Embryonic facial prominence (tissue), 1 donor: ENCODE results near the gene KRT39.
"Not testable (repeated sequence)": the region's sequence is repeated elsewhere in the genome, so short reads cannot be mapped to it uniquely, and the experiment has no call there.

Source experiments
- DNase-seq: peaks from one replicate; pipeline ENCODE4 v3.0.0-alpha.2; 2016; ENCODE audit errors: extremely low spot score

The KRT39 gene

DNA sequence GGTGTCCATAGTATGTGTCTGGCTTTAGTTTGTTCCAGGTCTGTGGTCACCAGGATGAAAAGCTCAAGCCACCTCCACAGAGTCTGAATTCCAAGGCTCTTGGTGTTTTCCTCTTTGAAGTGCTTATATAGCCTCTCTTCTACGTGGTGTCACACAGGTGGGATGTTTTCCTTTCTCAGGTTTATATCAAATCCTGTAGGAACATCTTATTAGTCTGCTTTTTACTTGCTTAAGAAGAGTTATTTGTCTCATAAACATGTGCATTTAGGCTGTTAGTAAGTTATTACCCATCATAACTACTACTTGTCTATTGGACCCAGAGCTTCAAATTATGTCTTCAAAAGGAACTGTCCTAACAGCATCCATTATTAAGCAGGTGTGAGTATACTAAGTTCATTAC is at the start of gene KRT39:
TSS of gene KRT39 (minus strand) at position 101 of the 400 bp plus-strand sequence. CDS start at position 9, 92 bp downstream.
- no peak for DNase-seq

DNA sequence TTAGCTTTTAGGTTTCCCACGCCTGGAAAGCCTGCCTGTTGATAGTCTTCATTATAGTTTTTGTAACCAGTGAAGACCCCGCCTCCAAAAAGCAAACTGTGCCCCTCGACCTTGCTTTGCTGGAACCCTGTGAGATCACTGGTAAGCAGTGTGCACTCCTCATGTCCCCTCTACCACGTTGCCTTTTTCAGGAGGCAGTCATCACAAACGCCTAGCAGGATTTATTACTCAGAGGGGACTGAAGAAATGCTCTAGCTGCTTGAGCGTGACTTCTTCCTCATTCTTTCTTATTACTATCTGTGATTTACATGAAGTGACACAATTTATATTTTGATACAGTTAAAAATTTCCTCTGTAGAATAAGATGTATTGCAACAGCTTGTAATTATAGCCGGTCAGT is 48.7 kb upstream of the KRT39 start:
- no peak for DNase-seq

DNA sequence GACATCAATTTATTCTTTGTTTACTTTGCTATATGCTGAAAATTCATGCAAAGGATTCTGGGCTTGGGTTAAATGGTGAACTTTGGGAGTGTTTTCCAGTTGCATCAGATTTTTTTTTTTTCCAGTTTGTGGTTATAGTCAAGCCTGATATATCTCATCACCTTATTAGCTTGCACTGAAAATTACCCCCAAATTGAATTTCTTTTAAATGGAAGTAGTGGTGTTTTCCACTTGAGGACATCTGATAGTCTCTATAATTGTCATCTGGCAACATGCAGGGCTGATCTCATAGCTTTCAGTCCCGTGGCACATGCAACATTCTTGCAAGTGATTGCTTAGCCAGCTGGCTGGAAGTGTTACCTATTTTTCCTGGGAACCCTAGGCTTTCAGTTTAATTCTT is 46.9 kb upstream of the KRT39 start:
- DNase-seq, result no peak

DNA sequence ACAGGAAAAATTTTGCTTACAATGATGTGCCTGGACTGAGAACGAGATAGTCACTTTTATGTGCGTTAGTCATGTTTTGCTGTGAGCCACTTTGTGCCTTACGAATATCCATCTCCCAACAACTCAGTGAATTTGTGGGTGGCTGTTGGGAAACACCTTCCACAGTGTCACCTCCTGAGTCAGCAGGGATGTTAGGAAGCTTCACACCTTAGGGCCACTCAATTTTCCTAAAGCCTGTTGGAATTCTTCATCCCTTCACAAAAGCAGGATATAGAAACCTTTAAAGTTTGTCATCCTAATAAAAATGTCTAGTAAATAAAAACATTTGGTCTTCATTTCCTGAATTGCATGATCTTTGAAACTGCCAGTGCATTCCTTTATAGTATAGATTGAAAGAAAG is 46.4 kb upstream of the KRT39 start:
- DNase-seq, result no peak

DNA sequence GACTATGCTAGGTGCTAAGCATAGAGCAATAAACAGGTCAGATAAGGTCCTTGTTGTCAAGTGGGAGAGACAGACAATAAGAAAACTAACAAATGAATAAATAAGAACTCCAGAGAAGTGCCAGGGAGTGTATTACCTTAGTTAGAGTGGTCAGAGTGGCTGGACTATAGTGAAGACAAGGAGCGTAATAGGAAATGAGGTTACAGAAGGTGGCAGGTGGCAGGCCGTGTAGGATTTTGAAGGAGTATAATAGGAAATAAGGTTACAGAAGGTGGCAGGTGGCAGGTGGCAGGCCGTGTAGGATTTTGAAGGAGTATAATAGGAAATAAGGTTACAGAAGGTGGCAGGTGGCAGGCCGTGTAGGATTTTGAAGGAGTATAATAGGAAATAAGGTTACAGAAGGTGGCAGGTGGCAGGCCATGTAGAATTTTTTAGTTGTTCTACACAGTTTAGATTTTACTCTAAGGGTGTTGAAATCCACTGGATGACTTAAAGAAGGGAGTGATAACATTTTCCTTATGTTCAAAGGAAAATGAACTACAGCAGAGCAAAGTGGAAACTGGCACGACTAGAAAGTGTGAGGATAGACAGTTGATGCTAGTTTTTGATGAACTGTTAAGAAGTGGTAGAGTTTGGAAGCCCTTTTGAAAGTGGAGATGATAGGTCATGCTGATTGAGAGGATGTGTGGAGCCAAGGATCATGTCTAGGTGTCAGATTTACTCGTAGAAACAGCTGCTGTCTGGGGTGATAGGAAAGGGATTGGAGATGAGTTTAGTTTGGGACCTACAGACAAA is 45.8 kb upstream of the KRT39 start:
- DNase-seq, result no peak

DNA sequence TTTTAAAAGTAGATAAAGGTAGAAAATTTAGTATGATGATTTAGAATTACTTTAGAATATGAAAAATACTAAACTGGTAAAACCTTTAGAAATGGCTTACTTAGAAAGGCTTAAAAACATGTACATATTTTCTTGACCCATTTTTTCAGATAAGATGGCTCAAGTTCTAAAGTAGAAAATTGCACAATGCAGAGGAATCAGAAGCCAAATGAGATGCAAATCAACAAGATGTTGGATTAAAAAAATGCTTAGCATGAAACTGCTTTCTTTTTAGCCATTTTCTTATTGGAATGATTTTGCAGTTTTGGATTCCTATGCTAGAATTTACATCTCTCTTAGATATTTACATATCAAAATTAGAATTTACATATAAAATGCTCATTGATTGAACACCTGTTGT is 43.7 kb upstream of the KRT39 start:
- no peak for DNase-seq

DNA sequence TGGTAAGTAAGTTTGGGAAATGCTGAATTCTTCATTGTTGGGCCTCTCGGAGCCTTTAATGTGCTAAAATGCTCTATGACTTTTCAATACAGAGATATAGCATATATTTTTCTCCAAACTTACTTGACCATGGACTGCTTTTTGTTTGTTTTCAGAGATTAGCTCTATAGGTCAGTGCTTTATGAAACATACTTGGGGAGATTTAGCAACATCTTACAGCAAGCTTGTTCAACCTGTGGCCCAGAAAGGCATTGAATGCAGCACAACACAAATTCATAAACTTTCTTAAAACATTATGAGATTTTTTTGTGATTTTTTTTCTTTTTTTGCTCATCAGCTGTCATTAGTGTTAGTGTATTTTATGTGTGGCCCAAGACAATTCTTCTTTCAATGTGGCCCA is 43.2 kb upstream of the KRT39 start:
- DNase-seq, result no peak

DNA sequence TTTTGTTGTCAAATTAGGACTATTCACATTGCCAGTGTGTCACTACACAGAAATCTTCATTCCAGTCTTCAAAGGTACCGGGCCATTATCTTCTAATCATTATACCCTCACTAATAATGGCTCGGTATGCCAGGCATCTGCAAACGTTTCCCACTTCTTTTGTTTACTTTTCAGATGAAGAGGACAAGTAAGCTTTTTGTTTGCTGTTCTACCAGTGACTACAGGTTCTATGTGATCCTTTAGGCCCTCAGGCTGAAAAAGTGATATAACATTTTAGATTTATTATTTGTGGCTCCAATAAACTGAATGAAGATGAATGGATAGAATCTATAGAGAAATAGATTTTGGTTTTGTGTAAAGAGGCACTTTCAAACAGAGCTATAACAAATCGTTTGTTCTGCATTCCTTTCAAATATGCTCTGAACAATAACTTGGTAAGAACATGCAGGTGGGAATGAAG is 42.6 kb upstream of the KRT39 start:
- DNase-seq, result no peak

DNA sequence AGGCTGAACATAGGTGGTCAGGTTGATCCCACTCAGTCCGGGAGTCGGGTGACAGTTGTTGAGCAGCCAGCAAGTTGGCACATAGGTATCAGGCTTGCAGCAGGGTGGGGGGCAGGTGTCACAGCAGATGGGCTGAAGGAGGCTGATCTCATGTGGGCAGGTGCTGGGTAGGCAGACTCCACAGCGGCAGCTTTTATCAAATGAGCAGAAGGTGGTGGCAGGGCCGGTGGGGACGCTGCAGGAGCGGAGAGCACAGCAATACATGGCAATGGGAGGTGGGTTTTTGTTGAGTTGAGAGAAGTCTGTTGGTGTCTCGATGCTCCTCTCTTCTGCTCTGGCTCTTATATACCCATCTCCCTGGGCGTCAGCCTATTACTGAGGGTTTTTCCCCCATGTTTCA is 42.1 kb upstream of the KRT39 start, which contains the start of gene KRTAP3-1:
TSS of gene KRTAP3-1 (minus strand) at position 318 of the 400 bp plus-strand sequence. CDS start at position 264, 54 bp downstream.
- DNase-seq, result no peak

DNA sequence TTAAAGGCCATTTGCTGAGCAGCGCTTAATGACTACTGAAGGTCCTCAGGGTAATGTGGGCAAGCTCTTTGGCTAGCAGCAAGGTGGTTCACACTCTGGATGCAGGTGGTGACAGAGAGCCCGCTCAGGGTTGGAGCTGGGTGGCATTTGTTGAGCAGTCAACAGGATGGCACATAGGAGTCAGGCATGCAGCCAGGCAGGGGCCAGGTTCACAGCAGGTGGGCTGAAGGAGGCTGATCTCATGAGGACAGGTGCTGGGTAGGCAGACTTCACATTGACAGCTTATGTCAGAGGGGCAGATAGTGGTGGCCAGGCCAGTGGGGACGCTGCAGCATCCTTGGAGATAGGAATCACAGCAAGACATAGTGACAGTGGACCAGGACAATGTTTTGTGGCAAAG is 37.6 kb upstream of the KRT39 start:
- no peak for DNase-seq

DNA sequence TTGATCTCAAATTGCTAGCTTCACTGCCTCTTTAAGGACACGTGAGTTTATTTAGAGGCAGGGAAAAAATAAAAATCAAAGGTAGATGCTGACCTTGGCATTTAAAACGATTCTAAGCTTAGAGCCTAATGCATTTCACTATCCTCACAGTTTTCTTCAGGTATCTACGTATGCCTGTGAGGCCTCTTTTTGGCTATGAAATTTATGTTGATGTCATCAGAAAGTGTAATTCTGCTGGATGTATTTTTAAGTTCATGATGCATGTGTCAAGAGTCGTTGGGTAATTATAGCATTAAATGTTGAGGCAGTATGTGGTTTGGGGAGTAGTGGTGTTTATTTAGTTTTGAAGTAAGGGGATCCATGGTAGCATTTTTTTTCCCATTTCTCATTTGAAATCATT is 37.2 kb upstream of the KRT39 start:
- no peak for DNase-seq

DNA sequence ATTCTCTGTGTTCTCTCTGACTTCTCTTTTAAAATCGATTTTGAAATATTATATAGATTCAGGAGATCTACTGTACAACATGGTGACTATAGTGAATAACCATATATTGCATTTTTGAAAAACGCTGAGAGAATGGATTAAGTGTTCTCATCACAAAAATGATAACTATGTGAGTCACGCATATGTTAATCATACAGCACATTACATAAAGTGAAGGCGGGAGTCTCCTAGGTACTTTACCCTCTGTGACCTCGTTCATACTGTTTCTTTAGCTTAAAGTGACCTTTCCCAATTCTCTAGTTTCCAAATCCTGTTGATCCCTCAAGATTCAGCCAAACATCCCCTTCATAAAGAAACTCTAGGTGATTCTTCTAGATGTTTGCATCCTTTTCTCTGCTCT is 36.1 kb upstream of the KRT39 start:
- DNase-seq, result no peak

DNA sequence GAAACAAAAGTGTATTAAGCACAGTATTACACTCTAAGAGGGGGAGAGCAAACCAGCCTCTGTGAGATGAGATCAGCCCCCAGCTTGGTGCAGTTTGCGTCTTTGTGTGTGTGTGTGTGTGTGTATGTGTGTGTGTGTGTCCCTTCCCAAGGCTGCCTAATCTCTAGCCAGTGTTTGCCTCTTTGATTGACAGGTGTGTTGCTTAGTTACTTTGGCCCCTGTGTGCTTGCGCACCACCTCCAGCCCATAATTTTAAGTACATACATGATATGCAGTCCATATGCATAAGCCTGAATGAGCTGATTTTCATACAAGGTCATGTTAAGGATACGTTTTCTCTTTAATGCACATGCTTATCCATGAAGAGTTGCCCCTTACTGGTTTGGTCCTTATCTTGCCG is 35.0 kb upstream of the KRT39 start:
- no peak for DNase-seq

DNA sequence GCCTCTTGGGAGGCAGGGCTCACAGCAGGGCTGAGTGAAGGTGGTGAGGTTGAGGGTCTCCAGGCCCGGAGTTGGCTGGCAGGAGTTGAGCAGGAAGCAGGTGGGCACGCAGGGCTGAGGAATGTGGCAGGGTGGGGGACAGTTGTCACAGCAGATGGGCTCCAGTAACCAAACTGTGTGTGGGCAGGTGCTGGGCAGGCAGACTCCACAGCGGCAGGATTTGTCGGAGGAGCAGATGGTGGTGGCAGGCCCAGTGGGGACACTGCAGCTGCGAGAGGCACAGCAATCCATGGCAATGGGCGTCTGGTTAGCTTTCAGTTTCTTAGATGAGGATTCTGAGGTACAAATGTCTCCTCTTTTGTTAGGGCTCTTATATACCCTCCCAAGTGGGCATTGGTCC is 32.8 kb upstream of the KRT39 start, which contains the start of gene KRTAP3-2:
TSS of gene KRTAP3-2 (minus strand) at position 344 of the 400 bp plus-strand sequence. CDS start at position 291, 53 bp downstream.
- not testable (repeated sequence) for DNase-seq

DNA sequence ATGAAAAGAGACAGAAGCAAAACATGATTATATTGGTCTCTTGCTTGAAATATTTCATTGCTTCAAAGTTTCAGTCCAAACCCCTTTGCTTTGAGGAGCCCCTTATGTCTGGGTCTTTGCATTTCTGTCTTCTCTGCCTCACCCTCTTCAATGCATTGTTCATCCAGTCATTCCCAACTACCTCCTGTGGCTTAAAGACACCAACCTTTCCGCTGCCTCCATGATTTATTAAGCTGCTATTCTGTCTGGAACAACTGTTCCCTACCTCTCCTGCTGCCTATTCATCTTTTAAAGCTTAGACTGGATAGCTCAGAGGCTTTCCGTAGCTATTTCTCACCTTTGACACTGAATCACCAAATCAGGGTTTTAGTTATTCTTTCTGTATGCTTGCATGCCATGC is 30.6 kb upstream of the KRT39 start:
- no peak for DNase-seq

DNA sequence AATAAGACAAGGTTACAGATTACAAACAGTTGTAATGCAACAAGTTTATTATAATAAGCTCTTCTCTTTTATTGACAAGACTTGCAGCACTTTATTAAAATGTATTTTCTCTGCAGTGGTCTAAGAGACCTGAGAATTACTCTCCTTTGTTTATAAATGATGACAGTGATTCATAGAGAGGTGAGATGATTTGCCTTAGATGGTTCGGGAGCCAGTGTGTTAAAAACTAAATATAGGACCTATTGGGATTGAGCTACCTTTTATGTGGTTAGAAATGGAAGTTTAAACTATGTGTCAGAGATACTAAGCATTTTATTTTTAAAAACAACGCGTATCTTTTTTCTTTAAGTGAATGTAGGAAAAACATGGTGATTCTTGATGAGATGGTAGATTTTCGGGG is 30.1 kb upstream of the KRT39 start:
- no peak for DNase-seq

DNA sequence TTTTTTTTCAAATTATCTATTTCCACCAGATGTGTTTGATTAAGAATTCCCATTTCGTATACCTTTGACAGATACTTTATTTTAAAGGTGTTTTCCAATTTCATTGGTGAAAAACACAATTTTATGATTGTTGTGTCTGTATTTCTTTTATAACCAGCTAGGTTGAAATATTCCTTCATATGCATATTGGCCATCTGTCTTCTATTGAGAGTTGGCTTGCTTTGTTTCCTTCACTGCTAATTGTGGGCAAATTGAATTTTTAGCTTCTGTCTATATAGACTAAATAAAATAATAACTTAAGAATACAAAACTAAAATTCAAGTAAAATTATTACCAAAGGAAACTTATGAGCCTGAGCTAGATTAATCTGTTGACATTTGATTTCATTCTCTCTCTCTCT is 28.4 kb upstream of the KRT39 start:
- no peak for DNase-seq

DNA sequence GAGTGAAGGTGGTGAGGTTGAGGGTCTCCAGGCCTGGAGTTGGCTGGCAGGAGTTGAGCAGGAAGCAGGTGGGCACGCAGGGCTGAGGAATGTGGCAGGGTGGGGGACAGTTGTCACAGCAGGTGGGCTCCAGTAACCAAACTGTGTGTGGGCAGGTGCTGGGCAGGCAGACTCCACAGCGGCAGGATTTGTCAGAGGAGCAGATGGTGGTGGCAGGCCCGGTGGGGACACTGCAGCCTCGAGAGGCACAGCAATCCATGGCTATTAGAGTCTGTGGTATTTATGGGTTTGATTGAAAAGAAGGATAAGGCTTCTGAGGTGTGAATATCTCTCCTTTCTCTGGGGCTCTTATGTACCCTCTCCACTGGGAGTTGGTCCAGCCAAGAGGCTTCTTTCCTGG is 27.1 kb upstream of the KRT39 start, which contains the start of gene KRTAP3-3:
TSS of gene KRTAP3-3 (minus strand) at position 326 of the 400 bp plus-strand sequence. CDS start at position 259, 67 bp downstream.
- no peak for DNase-seq

DNA sequence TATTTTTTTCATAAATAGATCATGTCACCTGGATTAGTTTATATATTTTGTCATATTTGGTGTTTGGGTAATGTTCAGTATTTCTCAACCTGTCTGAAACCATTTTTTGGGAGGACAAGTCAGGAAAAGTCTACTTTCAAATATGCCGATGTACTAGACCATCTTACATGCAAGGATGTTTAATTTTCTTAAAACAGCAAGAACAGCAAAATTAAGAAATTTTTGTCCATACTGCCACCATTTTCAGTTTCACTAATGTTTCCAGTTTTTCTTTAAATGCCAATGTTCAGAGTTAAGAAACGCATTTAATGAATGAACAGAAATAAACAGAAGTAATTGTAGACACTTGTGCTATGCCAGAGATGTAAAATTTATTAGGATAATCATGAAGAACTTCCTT is 26.3 kb upstream of the KRT39 start:
- no peak for DNase-seq

DNA sequence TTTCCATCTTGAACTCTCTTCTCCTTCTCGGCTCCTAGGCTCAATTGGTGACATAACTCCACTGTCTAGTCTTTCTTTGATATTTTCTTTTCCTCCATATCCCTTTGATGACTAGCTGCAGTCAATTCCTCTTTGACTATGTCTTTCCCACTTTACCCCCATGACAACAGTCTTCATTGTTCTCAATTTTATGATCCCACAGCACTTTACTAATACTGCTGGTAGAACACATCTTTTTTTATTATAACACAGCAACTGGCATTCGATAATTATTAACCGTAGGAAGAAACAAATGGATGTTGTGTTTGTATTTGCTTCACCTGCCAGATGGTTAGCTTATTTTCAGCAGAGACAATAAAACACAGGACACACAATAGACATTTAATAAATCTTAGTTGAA is 25.9 kb upstream of the KRT39 start:
- no peak for DNase-seq

DNA sequence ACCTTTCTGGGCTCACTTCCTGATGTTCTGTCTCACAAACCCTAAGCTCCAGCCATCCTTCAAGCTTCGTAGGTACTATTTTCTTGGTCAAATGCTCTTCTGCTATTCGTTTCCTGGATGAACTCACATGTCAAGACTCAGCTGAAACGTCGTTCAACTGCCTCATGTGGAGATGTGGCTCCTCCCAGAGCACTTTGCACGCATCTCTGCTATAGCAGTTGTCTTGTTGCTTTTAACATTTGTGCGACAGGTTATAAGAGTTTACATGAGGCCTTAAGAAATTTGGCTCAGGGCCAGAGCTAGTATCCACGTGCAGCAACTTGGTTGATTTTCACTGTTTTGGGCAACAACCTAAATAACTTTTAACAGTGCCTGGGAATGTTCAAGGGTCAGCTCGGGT is 20.2 kb upstream of the KRT39 start:
- DNase-seq, result no peak

DNA sequence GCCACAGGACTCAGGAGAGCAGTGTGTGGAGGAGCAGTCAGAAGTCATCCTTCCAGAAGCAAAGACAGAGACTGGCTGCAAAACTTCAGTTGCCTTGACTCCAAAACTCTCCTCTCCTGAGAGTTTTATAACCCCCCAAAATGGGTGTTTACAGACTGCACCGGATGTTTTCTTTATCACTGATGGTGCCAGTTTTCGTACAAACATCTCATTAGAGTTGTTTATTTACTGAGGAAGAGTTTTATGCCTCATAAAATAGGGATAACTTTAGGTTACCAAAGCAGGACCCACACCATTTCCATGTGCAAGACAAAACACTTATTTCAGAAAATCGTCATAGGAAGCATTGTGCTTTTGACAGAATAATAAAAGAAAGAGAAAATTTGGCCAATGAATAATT is 17.5 kb upstream of the KRT39 start, which contains the start of gene KRT40:
TSS of gene KRT40 (minus strand) at position 101 of the 400 bp plus-strand sequence. CDS start at position 48, 53 bp downstream.
- DNase-seq, result no peak

DNA sequence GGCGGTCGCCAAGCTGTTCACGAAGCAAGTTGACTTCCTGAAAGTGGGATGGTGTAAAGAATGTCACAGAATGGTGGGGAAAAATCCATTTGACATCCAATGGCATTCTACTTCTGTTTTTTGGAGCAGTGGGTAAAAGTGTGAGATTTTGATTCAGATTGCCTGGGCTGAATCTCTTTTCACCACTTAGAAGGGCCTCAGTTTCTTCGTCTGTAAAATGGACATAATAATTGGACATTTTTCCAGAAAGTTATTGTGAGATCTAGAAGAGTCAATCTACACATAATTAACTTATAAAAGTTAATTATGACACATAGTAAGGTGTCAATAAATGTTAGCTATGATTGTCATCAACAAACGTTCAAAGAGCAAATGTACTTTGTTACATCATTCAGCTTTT is 14.4 kb upstream of the KRT39 start:
- DNase-seq, result no peak
